ENCODE measurements around the gene EHD3.

EHD3 gene

GRCh38 chr2:31240381-31241365 is 6.7 kb downstream of the EHD3 start:
- TF ChIP-seq CTCF (IDR thresholded peaks at IDR 0.05; ENCODE audit: extremely low read depth, missing control alignments): no peak
- DNase-seq (ENCODE audit: low spot score): no peak

- no peak for DNase-seq (ENCODE audit: low spot score)
These were observed 7.8 kb downstream of the EHD3 start for GRCh38 chr2:31241625-31242270.

GRCh38 chr2:31243053-31243452 is 9.1 kb downstream of the EHD3 start:
- no peak for DNase-seq (ENCODE audit: low spot score)
- TF ChIP-seq CTCF (IDR thresholded peaks at IDR 0.05; ENCODE audit: extremely low read depth, missing control alignments): no peak

More at GRCh38 chr2:31241625-31242270, 7.8 kb downstream of the EHD3 start:
- no peak for TF ChIP-seq CTCF (IDR thresholded peaks at IDR 0.05; ENCODE audit: extremely low read depth, missing control alignments)

GRCh38 chr2:31244101-31244500 is 10.1 kb downstream of the EHD3 start:
- DNase-seq (ENCODE audit: low spot score): no peak
- no peak for TF ChIP-seq CTCF (IDR thresholded peaks at IDR 0.05; ENCODE audit: extremely low read depth, missing control alignments)

- DNase-seq (ENCODE audit: low spot score): no peak
- no peak for TF ChIP-seq CTCF (IDR thresholded peaks at IDR 0.05; ENCODE audit: extremely low read depth, missing control alignments)
These were observed 12.4 kb downstream of the EHD3 start for GRCh38 chr2:31246184-31246852.

GRCh38 chr2:31247711-31248110 is 13.8 kb downstream of the EHD3 start:
- DNase-seq (ENCODE audit: low spot score): no peak
- TF ChIP-seq CTCF (IDR thresholded peaks at IDR 0.05; ENCODE audit: extremely low read depth, missing control alignments): no peak

All from GM20000 (cell line).